Suprapubic skin (tissue), 4 donors: Measurements from ENCODE around the gene IL22RA2. TPM values are rescaled to one million over a fixed set of nuclear protein-coding genes. Genes with fewer than 3 reads are reported as not detected.

ENCODE experiments used
- DNase-seq, 2 donors: peaks; one replicate each; pipeline ENCODE4 v3.0.0-alpha.2; 2019; ENCODE audit warnings: low spot score in 2 of 2
- H3K27ac ChIP-seq: fragments of 200-600 bp; sonication (generic); one replicate; pipeline ENCODE4 v1.5.1; 2019
- H3K27me3 ChIP-seq: fragments of 200-600 bp; sonication (generic); one replicate; pipeline ENCODE4 v1.5.1; 2019
- H3K36me3 ChIP-seq: fragments of 200-600 bp; sonication (generic); one replicate; pipeline ENCODE4 v1.5.1; 2019
- H3K4me1 ChIP-seq: fragments of 200-600 bp; sonication (generic); one replicate; pipeline ENCODE4 v1.5.1; 2019
- H3K4me3 ChIP-seq: fragments of 200-600 bp; sonication (generic); one replicate; pipeline ENCODE4 v1.5.1; 2019; ENCODE audit warnings: mild to moderate bottlenecking
- H3K9me3 ChIP-seq: fragments of 200-600 bp; sonication (generic); one replicate; pipeline ENCODE4 v1.5.1; 2019
- CTCF ChIP-seq, 2 donors: fragments of 200-600 bp in 1 of 2; fragments of 450-650 bp in 1 of 2; sonication (generic) in 1 of 2; IDR thresholded peaks; one replicate each; pipeline ENCODE4 v1.5.1; 2016 to 2019; ENCODE audit warnings: antibody characterized with exemption in 2 of 2, mild to moderate bottlenecking in 1 of 2, moderate library complexity in 1 of 2
- EP300 ChIP-seq: sonication (generic); formaldehyde crosslinking; IDR thresholded peaks from one replicate; pipeline ENCODE4 v1.6.1; 2017; ENCODE audit warnings: antibody characterized with exemption
- POLR2A ChIP-seq, 2 donors: fragments of 450-650 bp; IDR thresholded peaks; one replicate each; pipeline ENCODE4 v1.6.1; 2017; ENCODE audit warnings: antibody characterized with exemption in 2 of 2, mild to moderate bottlenecking in 2 of 2, moderate library complexity in 2 of 2
- POLR2AphosphoS5 ChIP-seq, 3 donors: sonication (generic); formaldehyde crosslinking; IDR thresholded peaks; one replicate each; pipeline ENCODE4 v1.6.1; 2017; ENCODE audit warnings: antibody characterized with exemption in 3 of 3
- WGBS: methylation state at CpG from one replicate; pipeline ENCODE4 v1.1.5; 2018; 5-methylcytosine and 5-hydroxymethylcytosine counted together
- total RNA-seq, 4 donors: library from RNA; depleted of rRNA; stranded (reverse); fragments of >200 nt; gene quantifications; one replicate each; pipeline ENCODE4 v1.1.0, GENCODE V29; 2016

The IL22RA2 gene
- total RNA-seq, 4 donors from 2014 or later: 0.26 to 0.56 TPM; not detected in 2

DNA sequence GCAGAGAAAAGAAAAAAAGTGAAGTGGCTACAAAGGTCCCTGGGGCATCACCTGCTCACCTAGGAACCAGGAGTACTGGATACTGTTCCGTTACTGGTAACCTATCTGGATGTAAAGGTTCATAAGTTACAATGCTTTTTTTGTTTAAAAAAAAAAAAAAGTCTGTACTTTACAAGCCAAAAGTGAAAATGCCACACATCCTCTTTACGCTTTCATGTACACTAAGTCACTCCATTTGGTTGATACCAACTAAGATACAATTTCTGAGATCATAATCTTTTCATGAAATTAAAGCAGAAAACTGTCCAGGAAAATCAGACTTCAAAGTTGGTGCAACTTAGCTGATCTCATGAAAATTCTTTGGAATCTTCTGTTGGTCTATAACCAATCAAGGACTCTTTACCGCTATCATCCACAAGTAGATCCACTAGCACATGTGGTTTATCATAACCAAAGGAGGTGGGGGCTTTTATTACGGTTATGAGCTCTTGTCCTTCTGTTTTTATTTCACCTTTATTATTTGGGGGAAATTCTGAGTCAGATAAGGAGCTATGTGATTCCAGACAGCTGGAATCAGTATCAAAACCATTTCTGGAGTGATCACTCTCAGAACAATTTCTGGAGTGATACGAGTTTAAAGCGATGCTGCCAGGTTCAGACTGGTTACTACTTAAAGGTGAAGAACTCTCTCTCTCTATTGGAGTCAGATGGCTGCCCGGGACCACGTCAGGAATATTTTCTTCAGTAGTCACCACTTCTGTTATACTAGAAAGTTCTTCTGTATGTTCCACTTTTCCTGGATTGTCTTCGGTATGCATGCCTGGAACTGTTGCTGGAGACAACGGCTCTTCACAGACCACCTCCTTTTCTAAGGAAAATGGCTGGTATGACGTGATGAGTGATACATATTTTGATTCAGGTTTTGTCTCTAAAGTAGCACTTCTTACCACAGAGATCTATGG, 24.5 kb upstream of the IL22RA2 start:
- DNase-seq: no peak
- no peaks in the 10 kb centered on the region for H3K9me3 ChIP-seq
- WGBS: 94% methylated on average over 11 of the region's 11 CpGs
- no peak for TF ChIP-seq POLR2AphosphoS5 (IDR thresholded peaks at IDR 0.05)
- TF ChIP-seq EP300: no peak
- no peak for TF ChIP-seq CTCF (IDR thresholded peaks at IDR 0.05)
- TF ChIP-seq POLR2A (IDR thresholded peaks at IDR 0.05): no peak
- peaks cover 46% of the 10 kb centered on the region for H3K36me3 ChIP-seq
- H3K4me3 ChIP-seq: no peak overlapping the region
- no peak overlapping the region for H3K27ac ChIP-seq
- peaks cover 6% of the 10 kb centered on the region for H3K4me1 ChIP-seq
- H3K27me3 ChIP-seq: no peaks in the 10 kb centered on the region

DNA sequence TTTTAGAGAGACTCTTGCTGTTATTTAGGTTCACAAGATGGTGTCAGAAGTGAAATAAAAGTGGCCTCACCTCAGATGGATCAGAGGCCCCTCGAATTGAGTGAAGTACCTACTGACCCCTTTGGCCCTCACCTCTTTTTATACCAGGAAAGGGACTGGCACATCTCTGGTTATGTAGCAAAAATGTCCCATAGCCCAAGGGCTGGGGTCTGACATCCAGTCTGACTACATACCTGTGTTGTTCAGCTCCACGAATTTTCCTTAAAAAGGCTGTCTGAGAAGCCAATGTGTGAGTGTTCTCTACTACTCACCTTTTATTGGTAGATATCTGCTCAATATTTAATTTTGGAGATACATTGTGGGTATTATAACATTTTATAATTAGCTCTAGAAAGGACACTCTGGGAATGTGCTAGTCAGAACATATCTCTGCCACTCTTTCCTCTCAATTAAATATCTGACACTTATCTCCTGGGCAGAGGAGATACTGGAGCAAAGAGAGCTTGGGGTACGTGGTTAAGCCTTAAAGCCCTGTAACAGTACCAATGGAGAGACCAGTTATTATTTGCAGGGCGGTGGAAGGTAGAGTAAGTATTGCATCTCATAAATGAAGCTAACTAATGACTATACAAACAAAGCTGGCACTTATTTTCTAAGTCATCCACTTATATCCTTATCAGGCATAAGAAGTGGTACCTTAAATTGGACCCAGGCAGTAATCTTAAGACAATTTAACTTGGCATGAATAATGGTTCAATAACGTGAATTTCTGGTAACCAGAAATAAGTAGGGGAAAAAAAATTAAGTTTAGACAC, 20.0 kb upstream of the IL22RA2 start:
- no peak for DNase-seq
- no peak overlapping the region for H3K27ac ChIP-seq
- peaks cover 13% of the 10 kb centered on the region for H3K36me3 ChIP-seq
- no peak overlapping the region for H3K4me3 ChIP-seq
- no peaks in the 10 kb centered on the region for H3K27me3 ChIP-seq
- WGBS: 77% methylated on average over 5 of the region's 5 CpGs
- H3K9me3 ChIP-seq: peaks cover 6% of the 10 kb centered on the region
- H3K4me1 ChIP-seq: peaks cover 13% of the 10 kb centered on the region
- TF ChIP-seq POLR2AphosphoS5 (IDR thresholded peaks at IDR 0.05): no peak
- TF ChIP-seq CTCF (IDR thresholded peaks at IDR 0.05): no peak
- no peak for TF ChIP-seq EP300
- no peak for TF ChIP-seq POLR2A (IDR thresholded peaks at IDR 0.05)

GRCh38 chr6:137192821-137193220, 19.4 kb upstream of the IL22RA2 start:
- peaks cover 13% of the 10 kb centered on the region for H3K4me1 ChIP-seq
- H3K9me3 ChIP-seq: peaks cover 6% of the 10 kb centered on the region
- no peak for DNase-seq
- H3K36me3 ChIP-seq: peaks cover 7% of the 10 kb centered on the region
- no peaks in the 10 kb centered on the region for H3K27me3 ChIP-seq
- no peak overlapping the region for H3K4me3 ChIP-seq
- TF ChIP-seq EP300 (no peak), POLR2A (IDR thresholded peaks at IDR 0.05) (no peak), POLR2AphosphoS5 (IDR thresholded peaks at IDR 0.05) (no peak), CTCF (IDR thresholded peaks at IDR 0.05) (no peak)
- H3K27ac ChIP-seq: no peak overlapping the region
- 84% methylated on average over 4 of the region's 4 CpGs for WGBS

- peaks cover under 1% of the 10 kb centered on the region for H3K36me3 ChIP-seq
- no peak overlapping the region for H3K27ac ChIP-seq
- H3K4me3 ChIP-seq: no peak overlapping the region
- TF ChIP-seq POLR2A (IDR thresholded peaks at IDR 0.05): no peak
- TF ChIP-seq POLR2AphosphoS5 (IDR thresholded peaks at IDR 0.05): no peak
- no peak for TF ChIP-seq EP300
- no peak for TF ChIP-seq CTCF (IDR thresholded peaks at IDR 0.05)
- H3K27me3 ChIP-seq: no peaks in the 10 kb centered on the region
- H3K4me1 ChIP-seq: peaks cover 13% of the 10 kb centered on the region
- H3K9me3 ChIP-seq: peaks cover 6% of the 10 kb centered on the region
- 52% methylated on average over 1 of the region's 1 CpG for WGBS
- no peak for DNase-seq
Observed at GRCh38 chr6:137191670-137192069, 18.2 kb upstream of the IL22RA2 start.

DNA sequence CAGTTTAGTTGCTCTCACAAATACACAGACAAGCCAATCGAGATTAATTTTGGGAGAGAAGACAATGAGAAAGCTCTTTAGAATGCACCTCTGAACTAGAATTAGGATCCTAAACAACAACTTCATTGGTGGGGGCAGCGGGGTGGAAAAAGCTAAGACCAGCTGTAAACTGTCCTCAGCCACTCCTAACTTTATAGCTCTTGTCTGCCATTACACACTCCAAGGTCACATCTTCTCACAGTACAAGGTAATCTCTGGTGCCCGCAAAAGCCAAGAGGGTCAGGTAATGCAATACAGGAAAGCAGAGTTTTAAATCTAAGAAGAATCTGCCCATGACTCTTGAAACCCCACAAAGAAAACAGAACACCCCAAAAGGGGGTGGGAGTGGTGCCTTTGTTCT, 17.8 kb upstream of the IL22RA2 start:
- Histone ChIP-seq H3K36me3 (no peaks in the 10 kb centered on the region), H3K27ac (peak overlapping the region; percentile 17), H3K27me3 (no peaks in the 10 kb centered on the region), H3K4me1 (peaks cover 13% of the 10 kb centered on the region), H3K9me3 (peaks cover 6% of the 10 kb centered on the region), H3K4me3 (no peak overlapping the region)
- no peak for DNase-seq
- TF ChIP-seq POLR2AphosphoS5 (IDR thresholded peaks at IDR 0.05): no peak
- TF ChIP-seq CTCF (IDR thresholded peaks at IDR 0.05): no peak
- WGBS: 78% methylated on average over 3 of the region's 3 CpGs
